Activated naive CD4-positive, alpha-beta T cell treated with anti-CD3 and anti-CD28 coated beads, Interleukin-2, amount 50 U/mL, for 16 hours (primary cell): ENCODE data around the gene SSR1.

Experiments
- DNase-seq: peaks from one replicate; pipeline ENCODE4 v3.0.0-alpha.2; 2020

The SSR1 gene

DNA sequence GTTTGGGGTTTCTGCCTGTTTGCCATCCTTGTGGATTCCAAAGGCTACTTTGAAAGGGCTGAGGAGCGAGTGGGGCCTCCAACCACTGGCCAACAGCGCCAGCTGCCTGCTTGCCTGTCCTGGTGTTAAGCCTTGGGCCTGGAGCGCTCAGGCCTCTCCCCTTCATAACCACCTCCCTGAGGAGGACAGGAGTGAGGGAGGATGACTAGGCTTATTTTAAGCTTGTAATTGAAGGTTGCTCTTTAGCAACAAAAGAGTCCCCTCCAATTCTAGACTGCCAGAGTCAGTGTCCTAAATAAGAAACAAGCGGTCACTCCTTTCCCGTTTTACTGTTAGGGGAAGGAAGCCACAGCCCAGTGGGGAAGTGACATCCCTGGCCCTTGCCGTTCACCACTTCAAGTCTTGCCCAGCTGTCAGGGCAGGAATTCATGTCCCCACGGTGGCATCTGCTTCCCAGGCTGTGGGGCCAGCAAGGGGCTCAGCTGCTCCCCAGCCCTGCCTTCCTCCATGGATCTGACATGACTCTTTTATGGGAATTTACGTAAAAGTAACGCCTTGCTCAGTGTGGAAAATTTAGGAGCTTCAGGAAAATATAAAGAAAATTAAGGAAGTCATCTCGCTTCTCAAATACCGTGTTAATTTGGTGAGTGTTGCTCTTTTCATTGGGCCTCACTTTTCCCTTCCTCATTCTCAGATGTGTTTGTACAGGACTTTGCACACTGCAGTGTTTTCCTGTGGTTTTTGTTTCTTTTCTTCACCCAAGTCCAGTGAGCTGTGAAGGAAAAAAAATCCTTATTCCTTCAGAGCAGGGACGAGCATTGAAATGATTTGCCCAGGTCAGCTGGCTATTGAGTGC lies 57.8 kb downstream of the SSR1 start:
- DNase-seq, result no peak

DNA sequence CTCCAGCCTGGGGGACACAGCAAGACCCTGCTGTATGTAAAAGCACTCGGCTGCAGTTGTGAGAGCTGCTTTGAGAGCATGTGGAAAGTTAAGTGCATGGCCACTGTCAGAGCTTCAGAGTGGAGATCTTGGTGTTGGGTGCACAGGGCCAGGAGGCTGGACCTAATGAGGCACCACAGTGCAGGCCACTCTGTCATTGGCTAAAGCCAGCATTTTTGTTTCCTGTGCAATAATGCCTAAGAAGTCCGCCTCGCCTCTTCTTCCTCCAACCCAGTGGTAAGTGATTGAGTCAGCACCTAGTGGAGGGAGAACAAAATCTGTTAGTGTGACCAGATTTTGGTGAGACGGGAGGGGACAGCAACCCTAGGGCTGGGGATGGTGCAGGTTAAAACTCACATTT lies 60.6 kb downstream of the SSR1 start:
- DNase-seq, result no peak

DNA sequence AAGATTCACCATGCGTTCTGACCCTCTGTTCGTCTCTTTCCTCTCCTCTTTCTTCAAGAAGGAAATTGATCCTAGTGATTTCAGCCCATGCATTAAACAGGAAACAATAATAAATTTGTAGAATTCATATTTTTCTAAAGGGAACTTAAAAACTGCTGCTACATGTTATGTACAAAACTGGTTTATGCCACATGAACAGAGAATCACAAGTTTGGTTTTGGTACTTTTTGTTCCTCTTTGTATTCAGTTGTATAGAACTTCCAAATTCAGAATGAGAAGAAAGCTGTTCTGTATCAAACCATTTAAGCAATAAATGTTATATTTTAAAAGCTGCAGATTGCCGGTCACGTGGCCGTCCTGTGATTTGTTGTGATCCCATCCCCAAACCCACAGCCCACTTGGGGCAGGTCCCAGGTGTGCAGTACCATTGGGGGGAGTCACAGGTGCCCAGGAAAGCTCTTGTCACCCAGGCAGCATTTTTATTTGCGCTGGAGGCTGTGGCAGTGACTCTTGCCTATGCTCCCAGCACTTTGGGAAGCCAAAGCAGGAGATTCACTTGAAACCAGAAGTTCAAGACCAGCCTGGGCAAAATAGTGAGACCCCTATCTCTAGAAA lies 61.2 kb downstream of the SSR1 start:
- no peak for DNase-seq

DNA sequence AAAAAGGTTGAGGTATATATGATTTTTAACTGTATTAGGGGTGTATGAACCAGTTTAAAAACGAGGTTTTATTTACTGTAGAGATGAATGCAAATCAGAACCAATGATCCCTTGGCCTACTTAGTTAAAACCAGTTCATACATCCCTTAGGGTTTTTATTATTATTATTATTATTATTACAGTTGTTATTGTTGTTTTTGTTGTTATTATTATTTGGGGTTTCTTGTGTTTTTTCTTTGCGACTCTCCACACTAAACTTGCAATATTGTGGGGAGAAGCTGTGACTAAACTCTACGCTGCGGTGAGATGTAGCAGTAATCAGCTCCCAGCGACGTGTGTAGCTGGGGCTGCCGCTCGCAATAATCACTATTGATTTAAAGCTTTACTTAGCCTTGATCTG lies 62.2 kb downstream of the SSR1 start:
- no peak for DNase-seq

DNA sequence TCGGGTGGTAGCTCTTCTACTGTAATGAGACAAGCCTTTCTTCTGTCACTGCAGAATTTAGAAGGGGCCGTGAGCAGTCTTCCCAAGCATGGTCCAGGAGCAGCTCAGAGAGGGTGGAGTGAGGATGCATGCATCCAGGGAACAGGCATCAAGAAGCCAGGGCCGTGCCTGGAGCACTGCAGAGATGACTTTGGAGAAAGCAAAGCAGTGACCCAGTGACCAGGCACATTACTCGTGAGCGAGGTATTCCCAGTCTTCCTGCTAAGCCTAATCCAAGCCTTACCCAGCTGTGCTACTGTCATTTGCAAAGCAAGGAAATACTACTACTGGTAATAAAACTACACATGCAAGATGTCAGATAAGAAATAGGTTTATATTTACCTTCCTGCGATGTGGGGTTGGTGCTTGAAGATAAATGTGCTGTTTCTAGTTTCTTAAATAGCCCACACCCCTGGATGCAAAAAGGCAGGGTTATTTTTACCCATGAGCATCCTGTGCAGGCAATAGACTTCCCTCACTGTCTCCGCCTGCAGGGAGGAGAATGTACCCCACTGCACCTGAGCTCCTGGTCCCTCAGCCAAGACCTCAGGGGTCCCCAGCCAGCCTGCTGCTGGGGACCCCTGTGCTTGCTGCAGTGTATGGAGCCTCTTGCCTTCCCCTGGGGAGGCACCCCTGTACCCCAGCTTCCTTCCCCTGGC lies 62.9 kb downstream of the SSR1 start:
- no peak for DNase-seq

DNA sequence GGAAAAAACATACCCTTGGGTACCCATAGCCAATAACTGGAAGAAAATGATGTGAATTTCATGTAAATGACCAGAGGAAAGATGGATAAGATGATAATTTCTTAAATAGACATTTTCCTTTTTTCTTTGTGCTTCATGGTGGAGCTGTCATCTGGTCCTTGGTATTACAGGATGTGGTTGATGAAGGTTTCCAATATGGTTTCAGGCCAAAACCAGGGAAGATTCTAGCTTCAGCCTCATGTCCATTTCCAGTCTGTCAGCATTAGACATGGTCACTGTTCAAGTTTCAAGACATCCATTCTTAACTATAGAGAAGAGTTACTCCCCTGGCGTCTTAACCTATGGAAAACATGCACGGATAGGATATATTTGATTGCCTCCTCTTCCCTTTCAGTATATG lies 63.6 kb downstream of the SSR1 start:
- DNase-seq, result no peak

DNA sequence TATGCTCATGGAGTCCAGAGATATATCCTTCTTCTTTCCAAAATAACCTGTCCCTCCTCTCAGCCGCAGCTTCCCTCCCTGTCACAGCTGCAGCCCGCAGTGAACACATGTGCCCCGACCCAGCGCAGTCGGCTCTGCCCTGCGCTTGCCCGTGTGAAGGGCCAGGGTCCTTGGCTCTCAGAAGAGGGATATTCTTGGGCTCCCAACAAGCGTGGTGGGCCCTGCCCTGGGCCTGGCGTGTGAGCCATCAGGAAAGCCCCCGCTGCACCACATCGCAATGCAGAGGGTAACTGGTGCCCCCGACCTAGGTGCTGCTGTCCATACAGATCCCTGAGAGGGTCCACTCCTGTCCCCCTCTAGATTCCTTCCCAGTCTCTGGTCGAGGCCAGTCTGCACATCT lies 65.2 kb downstream of the SSR1 start:
- no peak for DNase-seq

DNA sequence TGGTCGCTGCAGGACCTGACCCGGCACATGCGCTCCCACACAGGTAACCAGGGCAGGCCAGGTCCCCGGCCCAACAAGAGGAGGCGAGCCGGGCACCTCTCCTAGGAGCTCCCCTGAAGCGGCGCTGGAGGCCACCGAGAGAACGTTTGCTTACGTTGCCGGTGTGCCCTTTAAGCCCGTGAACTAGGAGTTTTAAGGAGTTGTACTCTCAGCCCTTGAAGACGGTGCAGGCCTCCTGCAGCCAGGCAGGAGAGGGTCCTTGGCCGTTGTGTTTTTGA lies 65.9 kb downstream of the SSR1 start:
- DNase-seq, result no peak

DNA sequence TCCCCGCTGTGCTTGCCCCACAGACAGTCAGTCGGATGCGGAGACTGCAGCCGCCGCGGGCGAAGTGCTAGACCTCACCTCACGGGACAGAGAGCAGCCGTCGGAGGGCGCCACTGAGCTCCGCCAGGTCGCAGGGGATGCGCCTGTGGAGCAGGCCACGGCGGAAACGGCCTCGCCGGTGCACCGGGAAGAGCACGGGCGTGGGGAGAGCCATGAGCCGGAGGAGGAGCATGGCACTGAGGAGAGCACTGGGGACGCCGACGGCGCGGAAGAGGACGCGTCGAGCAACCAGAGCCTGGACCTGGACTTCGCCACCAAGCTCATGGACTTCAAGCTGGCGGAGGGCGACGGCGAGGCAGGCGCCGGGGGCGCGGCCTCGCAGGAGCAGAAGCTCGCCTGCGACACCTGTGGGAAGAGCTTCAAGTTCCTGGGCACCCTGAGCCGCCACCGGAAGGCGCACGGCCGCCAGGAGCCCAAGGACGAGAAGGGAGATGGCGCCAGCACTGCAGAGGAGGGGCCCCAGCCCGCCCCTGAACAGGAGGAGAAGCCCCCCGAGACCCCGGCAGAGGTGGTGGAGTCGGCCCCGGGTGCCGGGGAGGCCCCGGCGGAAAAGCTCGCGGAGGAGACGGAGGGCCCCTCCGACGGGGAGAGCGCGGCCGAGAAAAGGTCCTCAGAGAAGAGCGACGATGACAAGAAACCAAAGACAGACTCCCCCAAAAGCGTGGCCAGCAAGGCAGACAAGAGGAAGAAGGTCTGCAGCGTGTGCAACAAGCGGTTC lies 66.4 kb downstream of the SSR1 start:
- DNase-seq, result no peak

DNA sequence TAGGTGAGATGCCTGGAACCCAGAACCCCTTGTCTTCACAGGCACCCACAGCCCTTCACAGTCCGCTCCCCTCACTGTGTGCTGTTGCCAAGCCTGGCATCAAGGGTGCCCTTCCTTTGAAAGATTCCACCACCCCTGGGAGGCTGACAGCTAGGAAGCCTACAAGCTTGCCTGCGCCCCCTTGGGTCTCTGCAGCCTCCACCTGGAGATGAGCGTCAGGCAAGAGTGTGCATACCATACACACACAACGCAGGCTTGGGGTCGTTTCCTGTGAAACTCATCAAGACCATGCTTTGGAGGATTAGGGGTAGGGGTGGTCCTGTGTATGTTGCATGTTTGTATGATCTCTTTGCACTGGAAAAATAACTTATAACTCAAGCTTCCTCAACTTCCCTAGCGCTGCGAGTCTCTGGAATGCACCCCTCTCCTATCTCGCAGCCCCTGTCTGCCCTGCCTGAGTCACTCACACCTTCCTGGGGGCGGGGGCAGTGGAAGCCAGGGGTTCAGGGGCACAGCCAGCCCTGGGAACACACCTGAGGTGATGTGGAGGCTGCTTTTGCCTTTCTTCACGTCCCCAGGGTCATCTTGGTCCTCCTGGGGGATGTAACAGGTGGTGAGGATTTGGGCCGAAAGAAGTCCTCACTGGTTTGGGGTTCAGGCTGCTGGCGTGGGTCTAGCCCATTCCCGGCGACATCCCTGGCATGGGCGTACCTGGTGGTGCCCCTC lies 67.2 kb downstream of the SSR1 start:
- no peak for DNase-seq

DNA sequence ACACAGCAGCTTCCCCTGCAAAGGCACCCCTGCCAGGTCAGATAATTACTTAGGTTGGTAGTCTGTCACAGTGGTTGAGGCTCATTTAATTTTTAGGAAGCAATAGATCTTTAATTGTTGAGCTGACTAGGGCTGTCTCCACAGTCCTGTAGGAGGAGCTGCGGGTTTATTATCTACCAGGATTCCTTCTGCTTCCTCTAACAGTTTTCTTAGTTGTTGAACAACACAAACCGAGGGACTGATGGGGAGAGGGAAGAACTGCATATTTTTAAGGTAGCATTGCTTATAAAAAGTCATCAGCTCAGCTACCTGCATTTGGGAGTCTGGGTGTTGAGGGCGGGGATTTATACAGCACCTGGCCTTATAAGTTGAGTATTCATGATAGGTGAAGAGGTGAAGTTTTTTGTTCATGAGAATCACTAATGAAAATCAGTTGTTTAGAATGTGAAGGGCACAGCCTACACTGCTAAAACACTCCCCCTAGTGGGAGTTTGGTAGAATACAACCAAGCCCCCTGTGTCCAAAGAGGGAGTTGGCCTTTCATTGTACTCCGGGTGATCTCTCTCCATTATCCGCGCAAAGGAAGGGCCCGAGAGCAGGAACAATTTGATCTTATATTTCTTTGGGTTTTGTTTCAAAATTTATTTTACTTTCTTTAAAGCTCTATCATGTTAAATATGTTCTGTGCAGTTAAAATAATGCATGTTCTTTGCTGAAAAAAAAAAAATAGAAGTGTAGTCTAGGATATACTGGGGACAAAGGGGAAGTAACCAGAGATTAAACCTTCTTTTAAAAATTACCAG lies 69.6 kb downstream of the SSR1 start:
- DNase-seq, result peak; percentile 37

DNA sequence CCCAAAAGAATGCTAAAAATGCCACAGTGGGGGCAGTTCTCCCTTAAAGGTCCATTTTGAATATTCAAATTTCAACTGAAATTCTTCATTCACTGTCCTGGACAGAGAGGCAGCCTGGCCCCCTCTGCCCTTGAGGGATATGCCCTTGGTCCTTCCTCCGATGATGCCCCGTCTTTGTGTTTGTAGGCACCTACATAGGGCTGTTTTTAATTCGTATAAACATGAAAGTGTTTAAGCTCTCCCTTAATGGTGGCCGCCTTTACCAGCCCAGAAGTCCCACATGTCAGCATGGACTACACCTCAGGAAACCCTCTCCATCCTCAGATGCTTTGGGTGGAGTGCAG lies 70.2 kb downstream of the SSR1 start:
- no peak for DNase-seq

DNA sequence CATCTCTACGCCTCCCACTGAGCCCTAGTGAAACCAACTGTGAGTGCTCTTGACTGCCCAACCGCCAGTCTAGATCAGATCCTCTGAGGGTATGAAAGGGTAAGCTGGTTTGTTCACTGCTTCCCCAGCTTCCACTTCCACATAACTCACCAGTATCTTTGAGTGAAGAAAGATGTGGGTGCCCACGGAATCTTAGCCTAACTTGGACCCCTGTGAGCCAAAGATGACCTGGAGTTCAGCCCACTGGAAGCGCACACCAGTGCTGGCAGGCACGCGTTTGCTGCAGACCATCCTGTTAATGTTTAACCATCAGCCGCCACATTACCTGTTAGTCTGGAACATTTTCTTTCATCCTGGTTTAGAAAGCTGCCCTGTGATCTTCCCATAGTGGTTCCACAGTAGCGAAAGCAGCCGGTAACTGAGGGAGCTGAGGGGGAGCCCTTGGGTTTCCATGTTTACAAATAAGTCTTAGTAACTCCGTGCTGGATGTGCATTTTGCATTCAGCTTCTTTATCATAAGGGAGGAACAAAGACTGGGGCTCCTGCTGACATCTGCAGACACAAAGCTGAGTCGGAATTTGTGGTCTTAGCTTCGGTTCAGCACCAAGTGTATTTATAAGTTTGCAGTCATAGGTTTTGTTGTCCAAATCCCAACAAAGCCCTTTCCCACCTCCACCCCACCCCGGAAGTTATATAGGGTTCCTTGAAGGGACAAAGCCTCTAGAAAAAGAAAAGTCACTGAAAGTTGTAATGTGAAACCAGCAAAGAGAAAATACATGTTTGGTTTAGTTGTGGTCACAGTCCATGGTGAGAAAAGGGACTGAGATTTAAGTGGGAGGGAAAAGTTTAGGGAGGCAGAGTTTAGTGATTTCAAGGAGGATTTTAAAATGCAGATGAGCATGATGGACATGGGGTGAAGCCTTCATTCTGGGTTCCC lies 71.0 kb downstream of the SSR1 start:
- DNase-seq, result no peak

DNA sequence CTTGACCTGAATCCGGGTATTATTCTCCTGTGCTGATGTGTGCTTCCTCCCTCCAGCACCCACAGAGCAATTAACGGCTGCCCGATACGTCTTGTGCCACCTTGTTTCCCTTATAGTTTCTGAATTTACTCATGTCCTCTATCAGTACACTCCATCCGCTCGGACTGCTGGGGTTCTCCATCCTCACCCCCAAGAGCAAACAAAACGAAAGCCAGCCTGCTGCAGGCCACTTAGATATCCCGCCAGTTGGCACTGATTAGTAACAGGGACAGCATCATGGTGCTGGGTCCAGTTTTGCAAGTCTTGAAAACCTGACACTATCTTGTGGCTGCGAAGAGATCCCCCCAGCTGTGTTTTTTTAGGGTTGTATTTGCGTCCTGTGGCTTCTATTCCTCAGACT lies 71.8 kb downstream of the SSR1 start:
- DNase-seq, result no peak

DNA sequence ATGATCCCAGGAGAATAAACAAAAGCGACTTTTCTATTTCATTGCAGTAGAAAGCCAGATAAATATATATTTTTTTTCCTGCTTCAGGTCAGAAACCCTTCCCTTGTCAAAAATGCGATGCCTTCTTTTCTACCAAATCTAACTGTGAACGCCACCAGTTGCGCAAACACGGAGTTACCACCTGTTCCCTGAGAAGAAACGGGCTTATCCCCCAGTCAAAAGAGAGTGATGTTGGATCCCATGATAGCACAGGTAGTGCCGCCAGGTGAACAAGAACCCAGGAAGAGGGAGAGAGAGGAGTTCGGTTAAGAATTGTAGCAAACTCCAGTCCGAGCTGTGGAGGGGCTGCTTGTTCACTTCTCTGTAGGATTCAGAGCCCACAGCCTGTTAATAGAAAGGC lies 72.6 kb downstream of the SSR1 start:
- no peak for DNase-seq

DNA sequence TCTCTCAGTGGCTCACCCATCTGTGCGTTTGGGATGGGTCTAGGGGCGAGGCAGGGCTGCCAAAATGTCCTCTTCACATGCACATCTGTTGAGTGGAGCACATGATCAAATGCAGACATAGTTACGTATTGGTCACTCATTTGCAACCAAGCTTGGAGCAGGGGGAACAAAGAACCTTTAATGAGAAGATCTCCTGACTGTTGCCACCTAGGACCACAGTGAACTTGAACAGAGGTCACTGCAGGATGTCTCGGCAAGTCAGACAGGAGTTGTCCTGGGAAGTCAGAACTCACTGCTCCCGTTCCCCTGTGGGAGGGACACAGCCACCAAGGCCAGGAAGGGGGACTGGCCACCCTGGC lies 73.4 kb downstream of the SSR1 start:
- DNase-seq, result no peak

DNA sequence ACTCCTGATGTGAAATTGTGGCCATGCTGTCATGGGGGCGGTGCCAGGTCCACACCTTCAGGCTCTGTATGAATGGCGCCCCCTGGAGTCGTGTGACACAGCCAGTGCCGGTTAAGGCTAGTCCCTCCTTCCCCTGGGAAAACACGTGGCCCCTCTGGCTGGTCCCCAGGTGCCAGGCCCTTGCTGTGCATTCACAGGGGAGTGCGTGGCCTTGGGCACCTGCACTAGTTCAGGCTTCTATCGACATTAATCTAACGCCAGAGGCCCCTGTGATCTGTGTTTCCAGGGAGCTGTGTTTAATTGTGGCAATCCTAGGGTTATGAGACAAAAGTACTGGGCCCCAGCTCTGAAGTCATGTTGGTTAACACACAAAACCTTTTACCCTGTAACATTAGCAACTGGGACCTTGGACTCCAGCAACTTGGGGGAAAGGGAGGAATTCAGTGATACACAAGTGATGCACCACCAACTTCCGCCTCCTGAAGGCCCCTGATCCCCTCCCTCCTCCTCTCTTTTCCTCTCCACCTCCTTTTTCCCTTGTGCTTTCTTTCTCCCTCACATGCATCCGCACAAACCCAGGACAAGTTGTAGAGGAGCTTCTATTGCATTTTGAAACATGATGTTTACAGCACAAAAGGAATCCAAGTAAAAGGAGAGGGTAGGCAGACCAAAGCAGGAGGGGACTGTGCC lies 74.0 kb downstream of the SSR1 start:
- peak; percentile 70 for DNase-seq

DNA sequence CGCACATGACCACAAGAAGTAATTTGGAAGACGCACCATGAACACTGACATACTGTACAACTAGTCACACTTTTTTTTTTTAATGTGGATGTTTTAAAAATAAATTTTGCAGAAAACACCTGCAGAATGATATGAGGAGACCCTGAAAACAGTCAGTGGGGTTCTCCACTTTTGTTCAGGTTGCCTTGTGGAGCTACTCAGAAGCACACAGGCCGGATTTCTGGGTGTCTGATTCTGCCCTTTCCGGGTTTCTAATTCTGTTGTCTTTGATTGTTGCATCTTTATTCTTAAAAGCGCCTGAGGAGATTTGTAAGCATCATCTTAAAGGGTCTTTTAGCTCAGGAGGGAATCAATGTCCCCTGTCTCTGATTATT lies 74.5 kb downstream of the SSR1 start:
- DNase-seq, result no peak

DNA sequence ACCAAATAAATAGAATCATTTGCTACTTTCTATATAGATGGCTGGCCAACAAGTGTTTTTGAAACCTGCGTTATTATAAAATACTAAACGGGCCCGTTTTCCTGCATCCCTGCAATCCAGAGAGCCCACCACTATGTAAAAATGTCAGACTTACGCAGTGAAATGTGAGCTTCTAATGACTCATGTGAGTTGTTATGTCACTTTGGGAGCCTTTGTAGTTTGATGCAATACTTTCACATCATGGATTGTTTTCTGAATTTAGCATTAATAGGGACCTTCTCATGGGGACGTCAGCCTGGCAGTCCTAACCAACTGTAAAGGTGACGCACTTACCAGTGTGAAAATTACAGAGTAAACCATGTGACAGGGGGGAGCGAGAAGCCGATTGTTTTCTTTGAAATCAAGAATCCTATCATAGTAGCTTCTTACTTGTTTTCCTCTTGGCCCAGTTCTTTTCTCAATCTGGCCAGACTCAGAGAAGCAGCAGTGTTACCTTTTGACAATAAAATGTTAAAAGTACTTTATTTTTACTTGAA lies 75.3 kb downstream of the SSR1 start:
- no peak for DNase-seq
